ENCODE data around the gene RASD1.
"Not testable (repeated sequence)": the region's sequence is repeated elsewhere in the genome, so short reads cannot be mapped to it uniquely, and the experiment has no call there.

Gene RASD1

DNA sequence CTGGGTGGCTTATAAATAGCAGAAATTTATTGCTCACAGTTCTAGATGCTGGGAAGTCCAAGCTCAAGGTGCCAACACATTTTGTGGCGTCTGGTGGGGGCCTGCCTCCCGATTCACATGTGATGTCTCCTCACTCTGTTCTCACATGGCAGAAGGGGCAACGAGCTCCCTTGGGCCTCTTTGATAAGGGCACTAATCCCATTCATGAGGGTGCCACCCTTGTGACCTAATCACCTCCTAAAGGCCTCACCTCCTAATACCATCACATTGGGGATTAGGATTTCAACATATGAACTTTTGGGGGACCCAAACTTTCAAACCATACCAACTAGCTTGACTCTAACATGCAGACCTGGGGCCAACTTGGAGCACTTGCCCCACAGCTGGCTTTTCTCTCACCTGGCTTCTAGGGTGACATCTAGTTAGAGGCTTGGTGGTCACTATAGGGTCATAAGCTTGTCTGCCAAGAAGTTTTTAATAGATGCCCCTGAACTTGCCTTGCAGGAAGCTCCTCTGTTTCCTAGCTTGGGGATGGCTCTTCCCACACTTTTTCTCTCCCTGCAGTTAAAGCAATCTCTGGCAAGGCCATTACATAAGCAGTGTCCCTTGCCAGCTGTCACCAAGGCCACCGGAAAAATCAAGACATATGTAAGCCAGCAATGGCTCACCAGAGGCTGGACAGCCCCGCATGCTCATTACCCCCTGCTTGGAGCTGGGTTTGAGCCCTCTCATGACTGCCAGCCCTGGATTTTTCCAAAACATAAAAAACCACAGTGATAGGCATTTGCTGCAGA is 27.8 kb downstream of the RASD1 start:
- no peak for DNase-seq

DNA sequence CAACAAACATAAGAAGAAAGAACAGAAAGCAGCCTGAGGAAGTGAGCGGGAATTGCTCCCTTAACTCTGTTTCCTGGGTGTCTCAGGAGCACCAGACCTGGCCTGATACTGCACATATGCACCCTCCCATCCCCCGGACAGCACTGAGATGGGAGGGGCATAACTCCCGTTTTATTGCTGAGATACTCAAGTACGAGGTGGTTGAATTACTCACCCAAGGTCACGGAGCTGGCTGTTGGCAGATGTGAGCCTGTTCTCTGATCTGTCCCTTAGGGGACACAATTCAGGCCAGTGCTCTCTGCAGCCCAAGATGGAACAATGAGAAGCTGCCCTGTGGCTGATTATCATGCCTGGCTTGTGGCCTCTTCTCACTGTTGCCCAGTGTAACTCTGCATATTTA is 28.5 kb downstream of the RASD1 start:
- DNase-seq: no peak

DNA sequence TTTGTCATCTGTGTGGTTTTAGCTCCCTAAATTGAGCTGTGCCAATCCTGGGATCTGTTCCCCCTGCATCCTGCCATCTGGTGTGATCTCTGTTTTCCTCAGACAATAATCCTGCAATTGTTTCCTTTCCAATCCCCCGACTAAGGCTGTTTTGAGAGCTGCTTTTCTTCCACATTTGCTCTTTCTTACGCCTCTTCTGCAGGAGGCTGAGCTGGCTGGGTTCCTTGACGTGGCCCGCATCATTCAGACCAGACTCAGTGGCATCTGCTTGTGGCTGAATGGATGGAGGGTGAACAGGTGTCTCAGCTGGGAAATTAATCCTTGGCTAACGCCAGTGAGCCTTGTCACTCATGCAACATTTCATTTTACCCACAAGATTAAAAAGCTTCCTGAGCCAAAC is 29.2 kb downstream of the RASD1 start:
- DNase-seq: no peak

DNA sequence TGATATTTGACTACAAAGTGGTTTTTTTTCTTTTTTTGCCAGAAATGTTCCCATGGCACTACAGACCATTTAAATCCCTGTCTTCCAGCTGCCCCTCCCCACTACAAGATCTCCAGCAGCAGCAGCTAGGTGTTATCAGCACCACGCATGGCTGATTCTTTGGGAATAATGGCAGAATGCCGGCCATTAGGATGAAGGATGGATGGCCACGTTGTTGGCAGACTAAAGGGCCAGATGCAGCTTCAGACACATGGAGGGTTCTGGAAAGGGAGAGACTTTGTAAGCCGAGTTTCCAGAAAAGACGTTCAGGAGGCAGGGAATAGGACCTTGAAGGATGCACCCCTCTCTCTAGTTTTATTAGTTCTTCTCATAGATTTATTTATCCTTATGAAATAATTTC is 29.7 kb downstream of the RASD1 start:
- no peak for DNase-seq

GRCh38 chr17:17465878-17466277 is 30.3 kb downstream of the RASD1 start:
- DNase-seq: not testable (repeated sequence)

- no peak for DNase-seq
Observed at GRCh38 chr17:17463821-17464220, 32.4 kb downstream of the RASD1 start.

GRCh38 chr17:17462048-17462824 is 34.0 kb downstream of the RASD1 start:
- DNase-seq: no peak

DNA sequence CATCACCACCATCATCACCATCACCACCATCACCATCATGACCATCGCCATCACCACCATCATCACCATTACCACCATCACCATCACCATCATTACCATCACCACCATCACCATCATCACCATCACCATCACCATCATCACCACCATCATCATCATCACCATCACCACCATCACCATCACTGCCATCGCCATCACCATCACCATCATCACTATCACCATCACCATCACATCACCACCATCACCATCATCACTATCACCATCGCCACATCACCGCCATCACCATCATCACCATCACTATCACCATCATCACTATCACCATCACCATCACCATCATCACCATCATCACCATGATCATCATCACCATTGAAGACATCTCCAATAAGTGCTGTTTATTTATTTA is 36.2 kb downstream of the RASD1 start:
- no peak for DNase-seq

DNA sequence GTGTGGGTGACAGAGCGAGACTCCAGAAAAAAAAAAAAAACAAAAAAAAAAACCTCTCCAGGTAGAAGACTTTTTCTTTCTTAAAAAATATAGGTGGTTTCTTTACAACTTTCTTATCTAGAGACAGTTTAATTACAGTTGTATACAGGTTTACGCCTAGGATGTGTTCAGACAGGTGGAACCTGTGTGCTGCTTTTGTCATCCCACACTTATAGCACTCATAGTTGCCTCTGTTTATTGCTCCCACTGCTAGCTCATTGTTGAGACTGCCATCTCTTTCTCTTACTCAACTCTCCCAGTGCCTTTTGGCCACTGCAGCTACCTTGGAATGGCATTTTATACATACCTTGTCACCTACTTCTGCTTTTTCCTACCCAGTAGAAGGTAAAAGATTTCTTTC is 38.5 kb downstream of the RASD1 start:
- no peak for DNase-seq

DNA sequence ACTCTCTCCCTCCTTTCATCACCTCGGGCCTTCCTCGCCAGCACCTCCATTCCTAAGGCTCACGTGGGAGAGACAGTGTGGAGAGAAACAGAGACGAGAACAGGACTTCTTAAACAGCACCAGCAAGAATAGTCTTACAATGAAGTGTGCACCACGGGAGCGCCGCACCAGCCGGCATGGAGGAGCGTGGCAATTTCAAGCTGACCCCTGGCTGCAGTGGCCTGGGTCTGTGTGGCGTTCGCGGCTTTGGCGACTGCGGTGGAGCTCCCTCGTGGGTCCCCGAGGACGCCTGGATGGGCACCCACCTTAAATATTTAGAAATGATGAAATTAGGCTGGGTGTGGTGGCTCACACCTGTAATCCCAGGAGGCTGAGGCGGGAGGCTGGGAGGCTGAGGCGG is 39.9 kb downstream of the RASD1 start:
- DNase-seq: no peak

- DNase-seq: no peak
Observed at GRCh38 chr17:17455173-17455572, 41.0 kb downstream of the RASD1 start.

- DNase-seq: not testable (repeated sequence)
Observed at GRCh38 chr17:17454700-17455099, 41.5 kb downstream of the RASD1 start.

GRCh38 chr17:17454276-17454675 is 41.9 kb downstream of the RASD1 start:
- DNase-seq: no peak

- DNase-seq: no peak
Observed at GRCh38 chr17:17453088-17453487, 43.1 kb downstream of the RASD1 start.

DNA sequence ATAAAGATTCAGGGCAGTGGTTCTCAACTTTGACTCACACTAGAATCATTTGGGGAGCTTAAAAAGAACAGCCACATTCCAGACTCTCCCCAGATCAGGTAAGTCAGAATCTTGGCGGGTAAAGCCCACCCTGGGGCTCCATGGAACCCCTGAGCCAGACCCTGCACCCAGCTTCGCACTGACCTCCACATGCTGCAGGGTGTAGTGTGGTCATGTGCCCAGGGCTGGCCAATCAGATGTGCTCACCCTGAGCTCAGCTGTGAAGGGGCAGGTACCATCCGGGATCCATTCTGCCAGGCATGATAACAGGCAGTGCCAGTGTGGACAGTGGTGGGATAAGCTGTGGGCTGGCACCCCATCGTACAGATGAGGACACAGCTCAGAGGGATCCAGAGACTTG is 47.5 kb downstream of the RASD1 start:
- no peak for DNase-seq

DNA sequence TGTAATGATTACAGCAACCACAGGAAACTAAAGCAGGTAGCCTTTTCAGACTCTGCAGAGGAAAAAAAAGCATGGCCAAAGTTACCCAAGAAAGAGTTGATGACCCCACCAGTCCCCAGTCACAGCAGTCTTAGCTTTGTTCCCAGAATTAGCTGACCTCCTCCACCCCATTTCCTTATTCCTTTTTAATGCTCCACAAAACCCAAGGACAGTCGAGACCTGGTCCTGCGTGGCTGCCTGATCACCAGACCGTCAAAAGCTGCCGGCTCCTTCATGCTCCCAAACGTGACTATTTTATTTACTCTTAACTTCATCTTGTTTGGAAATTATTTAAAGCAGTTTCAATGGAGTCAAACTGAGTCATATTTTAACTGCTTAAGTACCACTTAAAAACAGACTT is 48.1 kb downstream of the RASD1 start:
- no peak for DNase-seq

DNA sequence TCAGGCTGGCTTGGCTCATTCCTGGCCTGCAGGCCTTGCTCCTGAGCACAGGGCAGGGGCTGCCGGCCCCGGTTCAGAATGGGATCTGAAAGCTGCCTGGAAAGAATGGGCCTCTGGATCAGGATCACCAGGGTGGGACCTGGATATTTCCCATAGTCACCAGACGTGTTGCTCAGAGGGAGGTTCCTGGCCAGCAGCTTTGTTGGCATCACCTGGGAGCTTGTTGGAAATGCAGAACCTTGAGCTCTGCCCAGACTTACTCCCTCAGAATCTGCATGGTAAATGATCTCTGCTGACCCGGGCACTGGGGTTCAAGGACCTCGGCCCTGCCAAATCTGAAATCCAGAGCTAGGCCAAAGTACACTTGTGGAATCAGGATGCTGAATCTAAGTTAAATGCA is 48.9 kb downstream of the RASD1 start:
- DNase-seq: no peak

- DNase-seq: no peak
Observed at GRCh38 chr17:17446666-17447155, 49.5 kb downstream of the RASD1 start.

GRCh38 chr17:17445925-17446665 is 50.1 kb downstream of the RASD1 start:
- DNase-seq: no peak

DNA sequence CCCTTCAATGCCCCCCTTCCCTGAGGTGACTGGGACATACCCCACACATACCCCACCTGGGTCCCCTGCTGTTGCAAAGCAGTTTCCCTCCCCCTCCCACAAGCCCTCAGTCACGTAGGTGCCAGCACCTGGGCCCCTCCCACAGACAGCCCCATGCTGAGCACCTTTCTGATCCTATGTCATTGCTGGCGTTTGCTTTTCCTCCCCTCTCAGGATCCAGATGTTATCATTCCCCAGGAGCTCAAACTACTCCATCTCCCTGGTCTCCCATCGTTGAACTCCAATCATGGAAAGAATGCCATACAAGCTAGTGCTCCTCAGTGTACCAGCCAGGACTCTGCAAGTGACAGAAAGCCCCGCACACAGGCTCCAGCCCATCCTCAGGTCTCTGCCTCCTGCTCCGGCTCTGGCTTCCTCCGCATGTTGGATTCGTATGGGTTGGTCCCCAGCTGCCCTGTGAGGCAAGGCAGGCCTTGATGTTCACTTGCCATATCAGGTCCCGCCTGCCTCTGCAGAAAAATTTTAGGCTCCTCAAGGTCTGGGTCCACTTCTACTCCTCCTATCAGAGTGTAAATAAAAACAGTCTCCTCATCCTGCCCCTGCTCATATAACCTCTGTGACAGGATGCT is 50.8 kb downstream of the RASD1 start:
- no peak for DNase-seq
